Measurements from ENCODE around the gene TAF4B.

Gene TAF4B

GRCh38 chr18:26418225-26418624, 192.0 kb downstream of the TAF4B start:
- Histone ChIP-seq H3K9me3 (ENCODE audit: insufficient read depth, low read depth, low read length) (no peaks in the 10 kb centered on the region), H3K36me3 (ENCODE audit: insufficient read depth, low read depth, low read length) (no peaks in the 10 kb centered on the region), H3K27me3 (ENCODE audit: insufficient read depth, low read length) (no peaks in the 10 kb centered on the region), H3K4me1 (ENCODE audit: insufficient read depth, low read length) (peaks cover 21% of the 10 kb centered on the region; the same call in 1 of the 2 replicates), H3K9ac (ENCODE audit: low read depth, low read length) (no peak overlapping the region), H3K27ac (ENCODE audit: low read length) (no peak overlapping the region), H3K4me3 (ENCODE audit: low read length) (no peak overlapping the region)

- Histone ChIP-seq H3K27ac (ENCODE audit: low read length) (no peak overlapping the region), H3K4me3 (ENCODE audit: low read length) (no peak overlapping the region), H3K9ac (ENCODE audit: low read depth, low read length) (no peak overlapping the region), H3K36me3 (ENCODE audit: insufficient read depth, low read depth, low read length) (no peaks in the 10 kb centered on the region), H3K4me1 (ENCODE audit: insufficient read depth, low read length) (peaks cover 13% of the 10 kb centered on the region; the same call in 1 of the 2 replicates), H3K9me3 (ENCODE audit: insufficient read depth, low read depth, low read length) (no peaks in the 10 kb centered on the region), H3K27me3 (ENCODE audit: insufficient read depth, low read length) (no peaks in the 10 kb centered on the region)
Measured at GRCh38 chr18:26419746-26420145, 193.5 kb downstream of the TAF4B start.

GRCh38 chr18:26421503-26421902, 195.3 kb downstream of the TAF4B start:
- no peaks in the 10 kb centered on the region for H3K36me3 ChIP-seq (ENCODE audit: insufficient read depth, low read depth, low read length)
- no peaks in the 10 kb centered on the region for H3K4me1 ChIP-seq (ENCODE audit: insufficient read depth, low read length)
- no peaks in the 10 kb centered on the region for H3K9me3 ChIP-seq (ENCODE audit: insufficient read depth, low read depth, low read length)
- no peak overlapping the region for H3K4me3 ChIP-seq (ENCODE audit: low read length)
- H3K27ac ChIP-seq (ENCODE audit: low read length), result no peak overlapping the region
- H3K27me3 ChIP-seq (ENCODE audit: insufficient read depth, low read length), result no peaks in the 10 kb centered on the region
- no peak overlapping the region for H3K9ac ChIP-seq (ENCODE audit: low read depth, low read length)

GRCh38 chr18:26421931-26422330, 195.7 kb downstream of the TAF4B start:
- Histone ChIP-seq H3K36me3 (ENCODE audit: insufficient read depth, low read depth, low read length) (no peaks in the 10 kb centered on the region), H3K27ac (ENCODE audit: low read length) (no peak overlapping the region), H3K9me3 (ENCODE audit: insufficient read depth, low read depth, low read length) (no peaks in the 10 kb centered on the region), H3K27me3 (ENCODE audit: insufficient read depth, low read length) (no peaks in the 10 kb centered on the region), H3K9ac (ENCODE audit: low read depth, low read length) (no peak overlapping the region), H3K4me1 (ENCODE audit: insufficient read depth, low read length) (no peaks in the 10 kb centered on the region), H3K4me3 (ENCODE audit: low read length) (no peak overlapping the region)

DNA sequence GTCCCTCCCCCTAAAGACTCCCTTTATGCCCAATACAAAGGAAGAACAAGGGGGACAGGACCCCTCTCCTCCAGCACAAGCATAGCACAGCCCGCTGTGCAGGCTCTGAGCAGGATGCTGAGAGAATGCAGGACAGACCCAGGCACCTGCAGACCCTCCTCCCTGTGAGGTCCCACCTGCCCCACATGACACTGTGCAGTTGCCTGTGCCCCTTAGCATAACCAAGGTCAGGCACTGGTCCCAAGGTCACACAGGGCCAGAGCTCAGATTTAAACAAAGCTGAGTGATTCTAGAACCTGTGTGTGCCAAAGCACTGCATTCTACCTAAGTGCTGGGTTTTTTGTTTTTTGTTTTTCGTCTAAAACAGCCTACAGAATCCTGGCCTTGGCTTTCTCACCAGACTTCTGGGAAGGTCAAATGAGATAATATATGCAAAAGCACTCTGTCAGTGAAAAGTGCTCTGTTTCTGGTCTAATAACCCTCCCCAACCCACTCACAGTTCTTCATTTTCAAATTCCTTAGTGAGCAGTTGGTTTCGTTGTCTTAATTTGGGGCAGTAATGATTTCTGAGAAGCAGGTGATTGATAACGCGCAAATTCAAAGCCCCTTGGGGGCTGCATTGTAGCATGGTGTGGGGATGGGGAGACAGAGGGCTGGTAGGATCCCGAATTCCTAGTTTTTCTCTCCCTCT, 196.4 kb downstream of the TAF4B start:
- Histone ChIP-seq H3K9ac (ENCODE audit: low read depth, low read length) (no peak overlapping the region), H3K36me3 (ENCODE audit: insufficient read depth, low read depth, low read length) (no peaks in the 10 kb centered on the region), H3K4me1 (ENCODE audit: insufficient read depth, low read length) (no peaks in the 10 kb centered on the region), H3K27me3 (ENCODE audit: insufficient read depth, low read length) (no peaks in the 10 kb centered on the region), H3K4me3 (ENCODE audit: low read length) (no peak overlapping the region), H3K9me3 (ENCODE audit: insufficient read depth, low read depth, low read length) (no peaks in the 10 kb centered on the region), H3K27ac (ENCODE audit: low read length) (no peak overlapping the region)

- Histone ChIP-seq H3K27ac (ENCODE audit: low read length) (no peak overlapping the region), H3K4me1 (ENCODE audit: insufficient read depth, low read length) (no peaks in the 10 kb centered on the region), H3K27me3 (ENCODE audit: insufficient read depth, low read length) (no peaks in the 10 kb centered on the region), H3K9me3 (ENCODE audit: insufficient read depth, low read depth, low read length) (no peaks in the 10 kb centered on the region), H3K9ac (ENCODE audit: low read depth, low read length) (no peak overlapping the region), H3K4me3 (ENCODE audit: low read length) (no peak overlapping the region), H3K36me3 (ENCODE audit: insufficient read depth, low read depth, low read length) (no peaks in the 10 kb centered on the region)
Measured at GRCh38 chr18:26424428-26425147, 198.3 kb downstream of the TAF4B start.

GRCh38 chr18:26425148-26425531, 198.9 kb downstream of the TAF4B start:
- no peaks in the 10 kb centered on the region for H3K36me3 ChIP-seq (ENCODE audit: insufficient read depth, low read depth, low read length)
- no peaks in the 10 kb centered on the region for H3K27me3 ChIP-seq (ENCODE audit: insufficient read depth, low read length)
- H3K9ac ChIP-seq (ENCODE audit: low read depth, low read length), result no peak overlapping the region
- H3K4me3 ChIP-seq (ENCODE audit: low read length), result no peak overlapping the region
- no peaks in the 10 kb centered on the region for H3K4me1 ChIP-seq (ENCODE audit: insufficient read depth, low read length)
- no peak overlapping the region for H3K27ac ChIP-seq (ENCODE audit: low read length)
- H3K9me3 ChIP-seq (ENCODE audit: insufficient read depth, low read depth, low read length), result no peaks in the 10 kb centered on the region

GRCh38 chr18:26429535-26430226, 203.4 kb downstream of the TAF4B start:
- Histone ChIP-seq H3K27ac (ENCODE audit: low read length) (no peak overlapping the region), H3K27me3 (ENCODE audit: insufficient read depth, low read length) (no peaks in the 10 kb centered on the region), H3K4me3 (ENCODE audit: low read length) (no peak overlapping the region), H3K9ac (ENCODE audit: low read depth, low read length) (no peak overlapping the region), H3K4me1 (ENCODE audit: insufficient read depth, low read length) (no peaks in the 10 kb centered on the region), H3K36me3 (ENCODE audit: insufficient read depth, low read depth, low read length) (no peaks in the 10 kb centered on the region), H3K9me3 (ENCODE audit: insufficient read depth, low read depth, low read length) (no peaks in the 10 kb centered on the region)

DNA sequence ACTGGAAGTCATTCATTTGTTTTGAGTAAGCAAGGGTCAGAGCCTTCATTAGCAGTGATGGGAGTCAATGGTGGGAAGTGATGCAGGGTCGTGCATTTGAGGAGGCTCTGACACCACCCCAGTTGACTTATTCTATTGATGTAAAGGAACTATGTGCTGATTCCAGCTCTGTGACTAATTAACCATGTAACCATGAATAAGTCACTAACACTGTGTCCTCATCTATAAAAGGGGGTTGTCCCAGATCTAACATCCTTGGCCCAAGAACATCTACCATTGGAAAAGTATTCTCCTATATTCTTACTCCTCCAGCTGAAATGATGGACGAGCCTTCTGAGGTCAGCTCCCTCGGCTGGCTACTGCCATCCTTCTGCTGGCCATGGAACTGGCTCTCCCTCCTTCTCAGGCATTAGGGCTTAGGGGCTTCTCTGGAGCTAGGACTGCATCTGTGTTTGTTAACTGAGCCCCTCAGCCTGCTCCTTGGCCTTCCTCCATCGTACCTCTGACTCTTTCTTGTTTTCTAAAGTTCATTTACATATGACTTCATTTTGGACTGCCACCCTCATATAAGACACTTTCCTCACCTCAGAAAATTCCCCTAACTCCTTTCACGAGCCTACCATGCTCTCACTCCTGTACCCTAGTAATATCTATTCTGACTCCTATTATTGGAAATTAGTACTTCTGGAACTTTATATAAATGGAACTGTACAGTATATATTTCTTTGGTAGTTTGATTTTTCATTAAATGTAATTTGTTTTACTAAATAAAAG, 206.6 kb downstream of the TAF4B start:
- H3K9ac ChIP-seq (ENCODE audit: low read depth, low read length), result no peak overlapping the region
- no peak overlapping the region for H3K4me3 ChIP-seq (ENCODE audit: low read length)
- H3K9me3 ChIP-seq (ENCODE audit: insufficient read depth, low read depth, low read length), result no peaks in the 10 kb centered on the region
- H3K27me3 ChIP-seq (ENCODE audit: insufficient read depth, low read length), result no peaks in the 10 kb centered on the region
- H3K36me3 ChIP-seq (ENCODE audit: insufficient read depth, low read depth, low read length), result no peaks in the 10 kb centered on the region
- no peak overlapping the region for H3K27ac ChIP-seq (ENCODE audit: low read length)
- H3K4me1 ChIP-seq (ENCODE audit: insufficient read depth, low read length), result peaks cover 4% of the 10 kb centered on the region; the same call in 1 of the 2 replicates

- Histone ChIP-seq H3K9me3 (ENCODE audit: insufficient read depth, low read depth, low read length) (no peaks in the 10 kb centered on the region), H3K36me3 (ENCODE audit: insufficient read depth, low read depth, low read length) (no peaks in the 10 kb centered on the region), H3K4me3 (ENCODE audit: low read length) (no peak overlapping the region), H3K27me3 (ENCODE audit: insufficient read depth, low read length) (no peaks in the 10 kb centered on the region), H3K27ac (ENCODE audit: low read length) (no peak overlapping the region), H3K4me1 (ENCODE audit: insufficient read depth, low read length) (peaks cover 4% of the 10 kb centered on the region; the same call in 1 of the 2 replicates), H3K9ac (ENCODE audit: low read depth, low read length) (no peak overlapping the region)
Measured at GRCh38 chr18:26434887-26435286, 208.6 kb downstream of the TAF4B start.

DNA sequence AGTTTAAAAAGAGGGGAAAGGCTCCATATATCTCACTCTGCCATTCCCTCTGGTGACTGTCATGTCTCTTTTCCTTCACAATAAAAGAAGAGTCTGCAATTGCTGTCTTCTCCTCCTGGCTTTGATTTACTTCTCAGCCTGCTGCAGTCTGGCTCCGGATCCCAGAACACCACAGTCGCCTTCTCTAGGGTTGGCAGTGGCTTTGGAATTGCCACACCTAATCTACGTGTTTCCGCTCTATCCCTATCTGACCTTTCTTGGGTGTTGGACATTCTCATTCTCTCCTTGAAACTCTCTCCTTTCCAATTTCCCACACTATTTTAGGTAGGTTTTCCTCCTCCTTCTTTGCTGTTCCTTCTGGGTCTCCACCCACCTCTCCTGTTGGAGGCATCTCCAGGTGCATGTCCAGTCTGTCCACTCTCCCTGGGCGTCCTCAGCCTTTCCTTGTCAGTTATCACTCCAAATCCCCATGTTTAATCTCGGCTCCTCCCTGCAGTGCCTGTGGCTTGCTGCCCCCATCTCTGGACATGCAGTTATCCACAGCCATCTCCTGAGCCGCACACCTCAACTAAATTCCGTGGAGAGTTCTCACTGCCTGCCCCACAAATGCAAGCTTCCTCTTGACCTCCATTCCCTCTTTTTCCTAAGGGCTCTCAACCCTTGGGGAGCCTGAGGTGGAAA, 209.3 kb downstream of the TAF4B start:
- Histone ChIP-seq H3K4me1 (ENCODE audit: insufficient read depth, low read length) (peaks cover 4% of the 10 kb centered on the region; the same call in 1 of the 2 replicates), H3K27me3 (ENCODE audit: insufficient read depth, low read length) (no peaks in the 10 kb centered on the region), H3K36me3 (ENCODE audit: insufficient read depth, low read depth, low read length) (no peaks in the 10 kb centered on the region), H3K9ac (ENCODE audit: low read depth, low read length) (no peak overlapping the region), H3K27ac (ENCODE audit: low read length) (no peak overlapping the region), H3K9me3 (ENCODE audit: insufficient read depth, low read depth, low read length) (no peaks in the 10 kb centered on the region), H3K4me3 (ENCODE audit: low read length) (no peak overlapping the region)

Data from iPS-20b (cell line).